ENCODE data around the gene SPOUT1.

DNA sequence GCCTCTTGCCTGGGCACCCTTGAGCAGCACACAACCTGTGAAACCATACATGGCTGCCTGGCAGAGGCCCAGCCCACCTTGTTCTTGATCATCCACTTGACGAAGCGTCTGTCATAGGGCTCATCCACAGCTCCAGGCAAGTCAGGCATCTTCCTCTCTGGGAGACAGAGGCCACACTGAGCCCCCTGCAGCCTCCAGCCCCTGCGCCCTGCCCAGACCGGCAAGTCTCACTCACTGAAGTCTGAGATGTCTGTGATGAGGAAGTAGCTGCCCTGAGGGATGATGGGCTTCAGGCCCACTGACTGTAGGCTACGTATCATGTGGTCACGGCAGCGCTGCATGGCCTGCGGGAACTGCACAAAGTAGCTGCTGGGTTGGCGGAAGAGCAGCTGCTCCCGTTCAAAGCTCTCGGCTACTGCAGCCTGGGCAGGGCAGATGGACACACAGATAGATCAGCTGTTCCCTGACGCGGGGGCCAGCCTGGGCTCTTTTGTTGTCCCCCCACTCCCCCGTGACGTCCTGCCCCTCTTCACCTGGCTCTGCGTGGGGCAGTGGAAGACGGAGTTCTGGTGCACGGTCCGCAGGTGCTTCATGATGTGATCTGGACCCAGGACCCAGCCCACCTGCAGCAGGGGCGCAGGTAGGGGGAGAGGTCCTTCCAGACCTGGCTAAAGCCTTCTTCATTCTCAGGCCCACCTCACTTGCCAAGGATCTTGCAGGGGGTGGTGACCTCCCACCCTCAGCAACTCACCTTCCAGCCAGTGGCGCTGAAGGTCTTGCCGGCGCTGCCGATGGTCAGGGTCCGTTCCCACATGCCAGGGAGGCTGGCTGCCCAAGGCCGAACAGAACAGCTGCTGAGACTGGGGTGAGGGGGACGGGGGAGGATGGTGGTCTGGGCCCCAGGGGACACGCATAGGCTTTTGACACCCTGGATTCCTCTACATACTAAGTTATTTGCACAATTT is 5.9 kb upstream of the SPOUT1 start:
- TF ChIP-seq POLR2A (IDR thresholded peaks at IDR 0.05) = no peak
- TF ChIP-seq, protein P1, sequence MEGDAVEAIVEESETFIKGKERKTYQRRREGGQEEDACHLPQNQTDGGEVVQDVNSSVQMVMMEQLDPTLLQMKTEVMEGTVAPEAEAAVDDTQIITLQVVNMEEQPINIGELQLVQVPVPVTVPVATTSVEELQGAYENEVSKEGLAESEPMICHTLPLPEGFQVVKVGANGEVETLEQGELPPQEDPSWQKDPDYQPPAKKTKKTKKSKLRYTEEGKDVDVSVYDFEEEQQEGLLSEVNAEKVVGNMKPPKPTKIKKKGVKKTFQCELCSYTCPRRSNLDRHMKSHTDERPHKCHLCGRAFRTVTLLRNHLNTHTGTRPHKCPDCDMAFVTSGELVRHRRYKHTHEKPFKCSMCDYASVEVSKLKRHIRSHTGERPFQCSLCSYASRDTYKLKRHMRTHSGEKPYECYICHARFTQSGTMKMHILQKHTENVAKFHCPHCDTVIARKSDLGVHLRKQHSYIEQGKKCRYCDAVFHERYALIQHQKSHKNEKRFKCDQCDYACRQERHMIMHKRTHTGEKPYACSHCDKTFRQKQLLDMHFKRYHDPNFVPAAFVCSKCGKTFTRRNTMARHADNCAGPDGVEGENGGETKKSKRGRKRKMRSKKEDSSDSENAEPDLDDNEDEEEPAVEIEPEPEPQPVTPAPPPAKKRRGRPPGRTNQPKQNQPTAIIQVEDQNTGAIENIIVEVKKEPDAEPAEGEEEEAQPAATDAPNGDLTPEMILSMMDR (IDR thresholded peaks at IDR 0.05) = no peak
